ENCODE data around the gene MEGF8. TPM values are rescaled to one million over a fixed set of nuclear protein-coding genes. Genes with fewer than 3 reads are reported as not detected.
A peak's percentile ranks its signal among the peaks of the same experiment; 100 is the strongest.

MEGF8 gene
- total and polyA plus RNA-seq, 10 of the 15 experiments (the other 5 are each of a cell fraction or from before 2014, with no cell fraction given) = 0.43 to 12.8 (median 2.7) TPM

DNA sequence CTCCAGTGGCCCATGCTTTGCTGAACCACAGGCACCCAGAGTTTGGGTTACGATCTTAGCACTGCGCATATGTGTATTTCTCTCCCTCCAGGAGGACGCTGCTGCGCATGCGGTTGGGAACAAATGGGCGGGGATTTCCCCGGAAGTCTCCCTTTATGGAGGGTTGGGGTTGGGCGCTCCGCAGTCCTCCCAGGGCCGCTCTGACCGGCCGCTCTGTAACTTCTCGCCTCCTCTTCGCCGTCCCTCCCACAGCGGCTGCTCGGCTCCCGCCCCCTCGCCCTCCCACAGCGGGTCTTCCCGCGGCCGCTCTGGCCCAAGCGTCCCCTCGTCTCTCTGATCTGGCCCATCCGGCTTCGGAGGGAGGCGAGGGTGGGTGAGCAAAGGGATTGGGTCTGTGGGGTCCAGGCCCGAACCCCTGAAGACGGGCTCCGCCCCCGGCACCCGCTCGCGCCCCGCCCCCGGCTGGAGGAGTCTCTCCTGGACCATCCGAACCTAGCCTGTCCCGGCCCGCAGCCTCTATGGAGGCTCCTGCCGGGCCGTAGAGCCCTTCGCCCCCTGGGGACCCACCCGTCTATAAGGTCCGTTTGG, at the start of gene MEGF8 (continued):
- no peak for TF ChIP-seq KDM1A (IDR thresholded peaks at IDR 0.05; ENCODE audit: borderline replicate concordance)
- TF ChIP-seq, protein P1, sequence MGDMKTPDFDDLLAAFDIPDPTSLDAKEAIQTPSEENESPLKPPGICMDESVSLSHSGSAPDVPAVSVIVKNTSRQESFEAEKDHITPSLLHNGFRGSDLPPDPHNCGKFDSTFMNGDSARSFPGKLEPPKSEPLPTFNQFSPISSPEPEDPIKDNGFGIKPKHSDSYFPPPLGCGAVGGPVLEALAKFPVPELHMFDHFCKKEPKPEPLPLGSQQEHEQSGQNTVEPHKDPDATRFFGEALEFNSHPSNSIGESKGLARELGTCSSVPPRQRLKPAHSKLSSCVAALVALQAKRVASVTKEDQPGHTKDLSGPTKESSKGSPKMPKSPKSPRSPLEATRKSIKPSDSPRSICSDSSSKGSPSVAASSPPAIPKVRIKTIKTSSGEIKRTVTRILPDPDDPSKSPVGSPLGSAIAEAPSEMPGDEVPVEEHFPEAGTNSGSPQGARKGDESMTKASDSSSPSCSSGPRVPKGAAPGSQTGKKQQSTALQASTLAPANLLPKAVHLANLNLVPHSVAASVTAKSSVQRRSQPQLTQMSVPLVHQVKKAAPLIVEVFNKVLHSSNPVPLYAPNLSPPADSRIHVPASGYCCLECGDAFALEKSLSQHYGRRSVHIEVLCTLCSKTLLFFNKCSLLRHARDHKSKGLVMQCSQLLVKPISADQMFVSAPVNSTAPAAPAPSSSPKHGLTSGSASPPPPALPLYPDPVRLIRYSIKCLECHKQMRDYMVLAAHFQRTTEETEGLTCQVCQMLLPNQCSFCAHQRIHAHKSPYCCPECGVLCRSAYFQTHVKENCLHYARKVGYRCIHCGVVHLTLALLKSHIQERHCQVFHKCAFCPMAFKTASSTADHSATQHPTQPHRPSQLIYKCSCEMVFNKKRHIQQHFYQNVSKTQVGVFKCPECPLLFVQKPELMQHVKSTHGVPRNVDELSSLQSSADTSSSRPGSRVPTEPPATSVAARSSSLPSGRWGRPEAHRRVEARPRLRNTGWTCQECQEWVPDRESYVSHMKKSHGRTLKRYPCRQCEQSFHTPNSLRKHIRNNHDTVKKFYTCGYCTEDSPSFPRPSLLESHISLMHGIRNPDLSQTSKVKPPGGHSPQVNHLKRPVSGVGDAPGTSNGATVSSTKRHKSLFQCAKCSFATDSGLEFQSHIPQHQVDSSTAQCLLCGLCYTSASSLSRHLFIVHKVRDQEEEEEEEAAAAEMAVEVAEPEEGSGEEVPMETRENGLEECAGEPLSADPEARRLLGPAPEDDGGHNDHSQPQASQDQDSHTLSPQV (IDR thresholded peaks at IDR 0.05) = no peak
- no peak for TF ChIP-seq KLF5 (IDR thresholded peaks at IDR 0.05; ENCODE audit: partially characterized antibody)
- TF ChIP-seq RBBP5 (conservative IDR thresholded peaks at IDR 0.05) = no peak
- TF ChIP-seq FOXM1 (IDR thresholded peaks at IDR 0.05; ENCODE audit: low read depth, low read length) = no peak
- no peak for TF ChIP-seq ATF3 (IDR thresholded peaks at IDR 0.05; ENCODE audit: borderline replicate concordance, extremely low read depth, low read depth, low read length)
- peak; percentile 73 for TF ChIP-seq IKZF1 (conservative IDR thresholded peaks at IDR 0.05)
- 0 out of 2 replicates have a peak, but pooled peaks have one; percentile 47 for TF ChIP-seq ZSCAN29 (IDR thresholded peaks at IDR 0.05)
- no peak for TF ChIP-seq RB1 (IDR thresholded peaks at IDR 0.05; ENCODE audit: borderline replicate concordance)
- peak; percentile 30; the same call in 1 of the 2 replicates for TF ChIP-seq ZNF207 (IDR thresholded peaks at IDR 0.05; ENCODE audit: borderline replicate concordance)
- no peak for TF ChIP-seq ATF7 (IDR thresholded peaks at IDR 0.05; ENCODE audit: low read depth)
- peak; percentile 69; the same call in 1 of the 2 replicates for TF ChIP-seq TBL1XR1 (IDR thresholded peaks at IDR 0.05; ENCODE audit: low read depth, low read length)
- no peak for TF ChIP-seq SMAD1 (IDR thresholded peaks at IDR 0.05; ENCODE audit: low read depth, partially characterized antibody)
- TF ChIP-seq JUNB (IDR thresholded peaks at IDR 0.05) = no peak
- TF ChIP-seq, protein P2, sequence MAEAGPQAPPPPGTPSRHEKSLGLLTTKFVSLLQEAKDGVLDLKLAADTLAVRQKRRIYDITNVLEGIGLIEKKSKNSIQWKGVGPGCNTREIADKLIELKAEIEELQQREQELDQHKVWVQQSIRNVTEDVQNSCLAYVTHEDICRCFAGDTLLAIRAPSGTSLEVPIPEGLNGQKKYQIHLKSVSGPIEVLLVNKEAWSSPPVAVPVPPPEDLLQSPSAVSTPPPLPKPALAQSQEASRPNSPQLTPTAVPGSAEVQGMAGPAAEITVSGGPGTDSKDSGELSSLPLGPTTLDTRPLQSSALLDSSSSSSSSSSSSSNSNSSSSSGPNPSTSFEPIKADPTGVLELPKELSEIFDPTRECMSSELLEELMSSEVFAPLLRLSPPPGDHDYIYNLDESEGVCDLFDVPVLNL (IDR thresholded peaks at IDR 0.05; ENCODE audit: low read depth, low read length) = no peak
- no peak for TF ChIP-seq ZNF217 (IDR thresholded peaks at IDR 0.05)
- TF ChIP-seq, protein P3, sequence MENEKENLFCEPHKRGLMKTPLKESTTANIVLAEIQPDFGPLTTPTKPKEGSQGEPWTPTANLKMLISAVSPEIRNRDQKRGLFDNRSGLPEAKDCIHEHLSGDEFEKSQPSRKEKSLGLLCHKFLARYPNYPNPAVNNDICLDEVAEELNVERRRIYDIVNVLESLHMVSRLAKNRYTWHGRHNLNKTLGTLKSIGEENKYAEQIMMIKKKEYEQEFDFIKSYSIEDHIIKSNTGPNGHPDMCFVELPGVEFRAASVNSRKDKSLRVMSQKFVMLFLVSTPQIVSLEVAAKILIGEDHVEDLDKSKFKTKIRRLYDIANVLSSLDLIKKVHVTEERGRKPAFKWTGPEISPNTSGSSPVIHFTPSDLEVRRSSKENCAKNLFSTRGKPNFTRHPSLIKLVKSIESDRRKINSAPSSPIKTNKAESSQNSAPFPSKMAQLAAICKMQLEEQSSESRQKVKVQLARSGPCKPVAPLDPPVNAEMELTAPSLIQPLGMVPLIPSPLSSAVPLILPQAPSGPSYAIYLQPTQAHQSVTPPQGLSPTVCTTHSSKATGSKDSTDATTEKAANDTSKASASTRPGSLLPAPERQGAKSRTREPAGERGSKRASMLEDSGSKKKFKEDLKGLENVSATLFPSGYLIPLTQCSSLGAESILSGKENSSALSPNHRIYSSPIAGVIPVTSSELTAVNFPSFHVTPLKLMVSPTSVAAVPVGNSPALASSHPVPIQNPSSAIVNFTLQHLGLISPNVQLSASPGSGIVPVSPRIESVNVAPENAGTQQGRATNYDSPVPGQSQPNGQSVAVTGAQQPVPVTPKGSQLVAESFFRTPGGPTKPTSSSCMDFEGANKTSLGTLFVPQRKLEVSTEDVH (IDR thresholded peaks at IDR 0.05; ENCODE audit: low read depth, partially characterized antibody) = peak; percentile 37
- no peak for TF ChIP-seq SMARCA5 (IDR thresholded peaks at IDR 0.05)
- TF ChIP-seq MYC (IDR thresholded peaks at IDR 0.05; ENCODE audit: insufficient read depth, insufficient read length, insufficient replicate concordance, low read length, severe bottlenecking) = no peak
- no peak; the same call in none of the 2 replicates for TF ChIP-seq RAD21 (IDR thresholded peaks at IDR 0.05; ENCODE audit: insufficient read depth, low read depth, low read length)
- TF ChIP-seq NFYA (IDR thresholded peaks at IDR 0.05; ENCODE audit: borderline replicate concordance, low read depth, low read length) = no peak
- 0 out of 2 replicates have a peak, but pooled peaks have one; percentile 30 for TF ChIP-seq JUND (IDR thresholded peaks at IDR 0.05; ENCODE audit: low read depth, low read length)

Measured in GM12878 (cell line).